Measurements from ENCODE around the gene RAP1GAP.

Gene RAP1GAP

DNA sequence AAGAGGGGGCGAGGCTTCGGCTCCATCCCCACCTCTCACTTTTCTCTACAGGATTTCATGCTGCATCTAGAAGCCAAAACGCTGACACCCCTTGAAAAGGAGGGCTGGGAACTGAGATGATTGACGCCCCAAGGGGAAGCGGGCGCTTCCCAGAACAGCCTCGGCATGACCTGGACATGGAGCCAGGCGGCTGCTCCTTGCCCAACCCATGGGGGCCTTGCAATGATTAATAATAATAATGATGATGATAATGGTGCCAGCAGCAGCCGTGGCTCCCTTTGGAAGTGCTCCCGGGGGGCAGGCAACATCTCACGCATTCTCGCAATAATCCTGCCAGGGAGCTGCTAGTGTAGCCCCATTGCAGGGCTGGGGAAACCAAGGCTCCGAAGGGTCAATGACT, 78.2 kb downstream of the RAP1GAP start:
- no peak overlapping the region for H3K4me3 ChIP-seq (ENCODE audit: low read length)
- no peaks in the 10 kb centered on the region for H3K27me3 ChIP-seq (ENCODE audit: control insufficient read depth, insufficient read depth, low read length)
- no CpG with 5 or more reads among the region's 13 CpGs for WGBS (ENCODE audit: insufficient coverage, insufficient read length)

DNA sequence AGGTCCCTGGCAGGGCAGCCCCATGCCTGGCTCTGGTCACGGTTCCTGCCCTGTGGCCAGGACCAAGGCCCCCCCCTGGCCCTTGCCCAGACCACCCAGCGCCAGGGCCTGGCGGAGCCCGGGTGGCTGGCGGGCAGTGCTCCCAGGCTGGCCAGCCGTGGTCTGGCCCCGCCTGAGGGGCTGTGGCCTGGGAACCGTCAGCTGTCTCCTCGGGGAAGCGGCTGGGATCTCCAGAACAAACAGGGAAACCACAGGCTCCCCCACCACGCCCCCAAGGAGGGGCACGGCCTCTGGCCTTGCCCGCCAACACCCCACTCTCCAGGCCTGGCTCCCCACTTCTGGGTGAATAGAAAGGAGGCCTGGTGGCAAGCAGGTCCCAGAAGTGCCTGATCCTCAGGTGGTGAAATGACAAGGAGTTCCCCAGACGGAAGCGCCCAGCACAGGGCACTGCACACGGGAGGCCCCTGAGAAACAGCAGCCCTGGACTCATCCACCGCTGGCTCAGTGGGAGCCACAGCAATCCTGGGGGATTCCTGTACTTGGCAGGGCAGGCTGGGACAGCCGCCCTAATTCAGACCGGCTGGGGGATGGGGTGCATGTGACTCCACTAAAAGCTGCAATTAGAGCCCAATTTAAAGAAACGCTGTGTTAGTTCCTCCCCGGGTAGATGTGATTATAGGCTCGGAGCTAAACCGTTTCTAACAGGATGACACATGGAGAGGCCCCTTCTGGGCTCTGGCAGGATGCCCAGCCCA, 78.9 kb downstream of the RAP1GAP start:
- H3K9me3 ChIP-seq (ENCODE audit: control insufficient read depth, insufficient read depth, low read length) = no peaks in the 10 kb centered on the region
- H3K27ac ChIP-seq (ENCODE audit: low read length) = no peak overlapping the region
- no peaks in the 10 kb centered on the region for H3K27me3 ChIP-seq (ENCODE audit: control insufficient read depth, insufficient read depth, low read length)
- H3K4me1 ChIP-seq (ENCODE audit: control insufficient read depth, insufficient read depth, low read length) = peaks cover 6% of the 10 kb centered on the region; the same call in 1 of the 2 replicates
- DNase-seq (ENCODE audit: low read depth, low spot score) = no peak
- no peak overlapping the region for H3K4me3 ChIP-seq (ENCODE audit: low read length)
- no peaks in the 10 kb centered on the region; the same call in 1 of the 2 replicates for H3K36me3 ChIP-seq (ENCODE audit: control insufficient read depth, insufficient read depth, low read length)
- no CpG with 5 or more reads among the region's 23 CpGs for WGBS (ENCODE audit: insufficient coverage, insufficient read length)

More for the DNA sequence above, 78.2 kb downstream of the RAP1GAP start:
- DNase-seq (ENCODE audit: low read depth, low spot score) = no peak
- peaks cover 6% of the 10 kb centered on the region; the same call in 1 of the 2 replicates for H3K4me1 ChIP-seq (ENCODE audit: control insufficient read depth, insufficient read depth, low read length)
- H3K36me3 ChIP-seq (ENCODE audit: control insufficient read depth, insufficient read depth, low read length) = no peaks in the 10 kb centered on the region; the same call in 1 of the 2 replicates
- H3K9me3 ChIP-seq (ENCODE audit: control insufficient read depth, insufficient read depth, low read length) = no peaks in the 10 kb centered on the region
- no peak overlapping the region for H3K27ac ChIP-seq (ENCODE audit: low read length)

DNA sequence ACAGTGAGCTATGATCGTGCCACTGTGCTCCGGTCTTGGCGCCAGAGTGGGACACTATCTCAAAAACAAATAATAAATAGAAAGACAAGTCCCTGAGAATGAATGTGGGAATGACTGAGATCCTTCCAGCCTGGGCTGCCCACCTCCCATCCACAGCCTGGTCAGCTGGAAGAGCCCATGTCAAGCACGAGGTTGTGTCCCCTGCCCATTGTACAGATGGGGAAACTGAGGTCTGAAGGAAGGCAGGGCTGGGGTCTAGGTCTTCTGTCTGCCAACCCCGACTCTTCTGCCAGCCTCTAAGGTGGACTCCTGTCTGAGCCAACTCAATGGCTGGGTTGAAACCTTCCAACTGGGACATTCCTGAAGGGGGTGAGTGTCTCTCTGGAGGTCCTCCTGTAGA, 79.5 kb downstream of the RAP1GAP start:
- H3K36me3 ChIP-seq (ENCODE audit: control insufficient read depth, insufficient read depth, low read length) = no peaks in the 10 kb centered on the region; the same call in 1 of the 2 replicates
- no peak for DNase-seq (ENCODE audit: low read depth, low spot score)
- H3K4me3 ChIP-seq (ENCODE audit: low read length) = no peak overlapping the region
- no peak overlapping the region for H3K27ac ChIP-seq (ENCODE audit: low read length)
- WGBS (ENCODE audit: insufficient coverage, insufficient read length) = no CpG with 5 or more reads among the region's 5 CpGs
- H3K4me1 ChIP-seq (ENCODE audit: control insufficient read depth, insufficient read depth, low read length) = peaks cover 6% of the 10 kb centered on the region; the same call in 1 of the 2 replicates
- H3K27me3 ChIP-seq (ENCODE audit: control insufficient read depth, insufficient read depth, low read length) = no peaks in the 10 kb centered on the region
- no peaks in the 10 kb centered on the region for H3K9me3 ChIP-seq (ENCODE audit: control insufficient read depth, insufficient read depth, low read length)

- WGBS (ENCODE audit: insufficient coverage, insufficient read length) = no CpG with 5 or more reads among the region's 5 CpGs
- DNase-seq (ENCODE audit: low read depth, low spot score) = no peak
- Histone ChIP-seq H3K9me3 (ENCODE audit: control insufficient read depth, insufficient read depth, low read length) (no peaks in the 10 kb centered on the region), H3K4me3 (ENCODE audit: low read length) (no peak overlapping the region), H3K4me1 (ENCODE audit: control insufficient read depth, insufficient read depth, low read length) (peaks cover 6% of the 10 kb centered on the region; the same call in 1 of the 2 replicates), H3K36me3 (ENCODE audit: control insufficient read depth, insufficient read depth, low read length) (no peaks in the 10 kb centered on the region), H3K27me3 (ENCODE audit: control insufficient read depth, insufficient read depth, low read length) (no peaks in the 10 kb centered on the region), H3K27ac (ENCODE audit: low read length) (no peak overlapping the region)
Measured at GRCh38 chr1:21587602-21587953, 81.6 kb downstream of the RAP1GAP start.

GRCh38 chr1:21586846-21587601, 82.1 kb downstream of the RAP1GAP start:
- peaks cover 5% of the 10 kb centered on the region; the same call in 1 of the 2 replicates for H3K4me1 ChIP-seq (ENCODE audit: control insufficient read depth, insufficient read depth, low read length)
- no peak overlapping the region for H3K4me3 ChIP-seq (ENCODE audit: low read length)
- H3K9me3 ChIP-seq (ENCODE audit: control insufficient read depth, insufficient read depth, low read length) = no peaks in the 10 kb centered on the region
- no CpG with 5 or more reads among the region's 24 CpGs for WGBS (ENCODE audit: insufficient coverage, insufficient read length)
- H3K36me3 ChIP-seq (ENCODE audit: control insufficient read depth, insufficient read depth, low read length) = no peaks in the 10 kb centered on the region
- H3K27me3 ChIP-seq (ENCODE audit: control insufficient read depth, insufficient read depth, low read length) = no peaks in the 10 kb centered on the region
- H3K27ac ChIP-seq (ENCODE audit: low read length) = no peak overlapping the region
- no peak for DNase-seq (ENCODE audit: low read depth, low spot score)

- Histone ChIP-seq H3K27me3 (ENCODE audit: control insufficient read depth, insufficient read depth, low read length) (no peaks in the 10 kb centered on the region), H3K4me3 (ENCODE audit: low read length) (no peak overlapping the region), H3K36me3 (ENCODE audit: control insufficient read depth, insufficient read depth, low read length) (no peaks in the 10 kb centered on the region), H3K27ac (ENCODE audit: low read length) (no peak overlapping the region), H3K9me3 (ENCODE audit: control insufficient read depth, insufficient read depth, low read length) (no peaks in the 10 kb centered on the region), H3K4me1 (ENCODE audit: control insufficient read depth, insufficient read depth, low read length) (0 out of 2 replicates have a peak, but pooled peaks cover 3% of the 10 kb centered on the region)
- whole genome bisulfite sequencing (ENCODE audit: insufficient coverage, insufficient read length) = no CpG with 5 or more reads among the region's 12 CpGs
- no peak for DNase-seq (ENCODE audit: low read depth, low spot score)
Measured at GRCh38 chr1:21586222-21586621, 82.9 kb downstream of the RAP1GAP start.

DNA sequence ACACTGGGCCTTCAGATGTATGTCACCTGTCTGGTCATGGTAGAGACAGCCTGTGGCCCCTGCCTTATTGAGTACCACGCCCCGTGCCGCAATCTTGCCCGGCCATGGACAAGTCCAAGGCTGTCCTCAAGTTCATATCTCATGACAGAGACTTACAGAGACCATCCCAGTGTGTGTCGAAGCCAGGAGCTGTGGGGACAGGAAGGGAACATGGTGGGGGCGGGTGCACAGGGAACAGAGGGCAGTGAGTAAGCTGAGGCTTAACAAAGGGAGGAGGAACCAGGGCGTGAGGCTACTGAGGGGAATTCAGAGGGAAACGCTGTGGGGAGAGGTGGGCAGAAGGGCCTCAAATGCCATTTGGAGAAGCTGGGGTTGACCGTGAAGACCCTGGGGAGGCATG, 84.1 kb downstream of the RAP1GAP start:
- no peaks in the 10 kb centered on the region for H3K27me3 ChIP-seq (ENCODE audit: control insufficient read depth, insufficient read depth, low read length)
- no peak overlapping the region for H3K4me3 ChIP-seq (ENCODE audit: low read length)
- H3K9me3 ChIP-seq (ENCODE audit: control insufficient read depth, insufficient read depth, low read length) = no peaks in the 10 kb centered on the region
- no CpG with 5 or more reads among the region's 9 CpGs for WGBS (ENCODE audit: insufficient coverage, insufficient read length)
- no peak for DNase-seq (ENCODE audit: low read depth, low spot score)
- H3K4me1 ChIP-seq (ENCODE audit: control insufficient read depth, insufficient read depth, low read length) = no peaks in the 10 kb centered on the region
- no peak overlapping the region for H3K27ac ChIP-seq (ENCODE audit: low read length)
- H3K36me3 ChIP-seq (ENCODE audit: control insufficient read depth, insufficient read depth, low read length) = no peaks in the 10 kb centered on the region

DNA sequence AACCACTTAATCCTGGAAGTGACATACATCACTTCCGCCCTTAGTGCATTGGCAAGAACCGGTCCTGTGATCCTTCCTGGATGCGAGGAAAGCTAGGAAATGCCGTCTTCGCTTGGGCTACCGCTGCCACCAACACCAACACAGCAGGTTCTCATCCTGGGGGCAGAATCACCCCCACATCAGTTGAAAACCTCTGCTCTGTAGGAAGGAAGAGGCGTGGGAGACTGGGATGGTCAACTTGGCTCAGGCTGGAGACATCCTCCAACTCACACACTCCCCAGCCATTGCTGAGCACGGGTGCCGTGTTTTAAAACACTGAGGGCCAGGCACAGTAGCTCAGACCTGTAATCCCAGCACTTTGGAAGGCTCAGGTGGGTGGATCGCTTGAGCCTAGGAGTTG, 85.1 kb downstream of the RAP1GAP start:
- no peak for DNase-seq (ENCODE audit: low read depth, low spot score)
- WGBS (ENCODE audit: insufficient coverage, insufficient read length) = no CpG with 5 or more reads among the region's 10 CpGs
- no peaks in the 10 kb centered on the region for H3K36me3 ChIP-seq (ENCODE audit: control insufficient read depth, insufficient read depth, low read length)
- H3K27ac ChIP-seq (ENCODE audit: low read length) = no peak overlapping the region
- H3K27me3 ChIP-seq (ENCODE audit: control insufficient read depth, insufficient read depth, low read length) = no peaks in the 10 kb centered on the region
- no peaks in the 10 kb centered on the region for H3K4me1 ChIP-seq (ENCODE audit: control insufficient read depth, insufficient read depth, low read length)
- H3K4me3 ChIP-seq (ENCODE audit: low read length) = no peak overlapping the region
- H3K9me3 ChIP-seq (ENCODE audit: control insufficient read depth, insufficient read depth, low read length) = no peaks in the 10 kb centered on the region

GRCh38 chr1:21579791-21580190, 89.4 kb downstream of the RAP1GAP start:
- WGBS (ENCODE audit: insufficient coverage, insufficient read length) = no CpG with 5 or more reads among the region's 3 CpGs
- no peak for DNase-seq (ENCODE audit: low read depth, low spot score)
- no peaks in the 10 kb centered on the region for H3K36me3 ChIP-seq (ENCODE audit: control insufficient read depth, insufficient read depth, low read length)

GRCh38 chr1:21577933-21578332, 91.2 kb downstream of the RAP1GAP start:
- no peaks in the 10 kb centered on the region for H3K9me3 ChIP-seq (ENCODE audit: control insufficient read depth, insufficient read depth, low read length)
- DNase-seq (ENCODE audit: low read depth, low spot score) = no peak
- H3K27me3 ChIP-seq (ENCODE audit: control insufficient read depth, insufficient read depth, low read length) = no peaks in the 10 kb centered on the region
- no peaks in the 10 kb centered on the region for H3K36me3 ChIP-seq (ENCODE audit: control insufficient read depth, insufficient read depth, low read length)
- WGBS (ENCODE audit: insufficient coverage, insufficient read length) = no CpG with 5 or more reads among the region's 9 CpGs
- peaks cover 6% of the 10 kb centered on the region for H3K4me1 ChIP-seq (ENCODE audit: control insufficient read depth, insufficient read depth, low read length)
- no peak overlapping the region for H3K27ac ChIP-seq (ENCODE audit: low read length)
- H3K4me3 ChIP-seq (ENCODE audit: low read length) = no peak overlapping the region

More at GRCh38 chr1:21579791-21580190, 89.4 kb downstream of the RAP1GAP start:
- Histone ChIP-seq H3K4me3 (ENCODE audit: low read length) (no peak overlapping the region), H3K27ac (ENCODE audit: low read length) (no peak overlapping the region), H3K4me1 (ENCODE audit: control insufficient read depth, insufficient read depth, low read length) (0 out of 2 replicates have a peak, but pooled peaks cover 2% of the 10 kb centered on the region), H3K27me3 (ENCODE audit: control insufficient read depth, insufficient read depth, low read length) (no peaks in the 10 kb centered on the region), H3K9me3 (ENCODE audit: control insufficient read depth, insufficient read depth, low read length) (no peaks in the 10 kb centered on the region)
